Natural killer cell treated with Interleukin-12 subunit alpha and Interleukin-12 subunit beta and Interleukin-15 and Interleukin-18, amount 100 ng/mL, for 72 hours (primary cell): ENCODE results near the gene YWHAB. TPM values are rescaled to one million over a fixed set of nuclear protein-coding genes. Genes with fewer than 3 reads are reported as not detected.

Experiments
- ATAC-seq, 2 donors: fragments of 150-1000 bp; cut with Tn5 transposase in 1 of 2; sonication (Bioruptor Pico), chemical (Tn5 transposase) in 1 of 2; 2 replicates each; pipeline ENCODE4 v1.10.0; 2021
- DNase-seq: peaks from one replicate; pipeline ENCODE4 v3.0.0; 2022; ENCODE audit warnings: low spot score
- H3K27ac Mint-ChIP-seq, 2 donors: 1 replicate in 1 of 2; 2 replicates in 1 of 2; pipeline ENCODE4 v1.8.0; 2022; ENCODE audit warnings: mixed read lengths in 2 of 2, mild to moderate bottlenecking in 1 of 2, moderate library complexity in 1 of 2
- H3K27me3 Mint-ChIP-seq, 2 donors: 1 replicate in 1 of 2; 2 replicates in 1 of 2; pipeline ENCODE4 v1.8.0; 2022; ENCODE audit warnings: mixed read lengths in 2 of 2
- H3K36me3 Mint-ChIP-seq: one replicate; pipeline ENCODE4 v1.8.0; 2022; ENCODE audit warnings: mixed read lengths
- H3K4me1 Mint-ChIP-seq, 2 donors: 1 replicate in 1 of 2; 2 replicates in 1 of 2; pipeline ENCODE4 v1.8.0; 2022; ENCODE audit warnings: low read depth in 2 of 2, mixed read lengths in 2 of 2, mild to moderate bottlenecking in 1 of 2
- H3K4me3 Mint-ChIP-seq: one replicate; pipeline ENCODE4 v1.8.0; 2022; ENCODE audit warnings: mixed read lengths
- H3K9me3 Mint-ChIP-seq: 2 replicates; pipeline ENCODE4 v1.8.0; 2022; ENCODE audit warnings: mixed read lengths
- total RNA-seq, 2 donors: library from RNA; stranded (reverse); gene quantifications; one replicate each; pipeline ENCODE4 v1.2.3, GENCODE V29; 2022

YWHAB gene
- total RNA-seq, 2 donors from 2014 or later, result 189 to 283 TPM

DNA sequence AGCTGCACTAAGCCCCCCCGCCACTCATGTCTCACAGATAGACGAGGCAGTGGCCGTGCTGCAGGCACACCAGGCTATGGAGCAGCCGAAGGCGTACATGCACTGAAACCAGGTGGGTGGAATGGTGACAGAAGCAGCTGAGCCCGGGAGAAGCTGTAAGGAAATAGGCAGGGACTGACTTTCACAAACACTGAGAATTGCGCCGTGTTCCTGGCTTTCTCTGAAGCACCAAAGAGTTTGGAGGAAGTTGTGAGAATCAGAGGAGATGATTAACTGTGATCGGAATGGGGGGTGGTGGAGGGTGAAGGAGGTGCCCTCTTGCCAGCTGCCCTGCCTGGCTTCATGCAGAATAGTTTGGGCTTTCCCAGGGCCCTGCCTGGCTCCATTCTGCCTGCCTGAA lies 53.1 kb downstream of the YWHAB start:
- Mint-ChIP-seq H3K27ac (no peak overlapping the region), H3K36me3 (peaks cover 21% of the 10 kb centered on the region)

DNA sequence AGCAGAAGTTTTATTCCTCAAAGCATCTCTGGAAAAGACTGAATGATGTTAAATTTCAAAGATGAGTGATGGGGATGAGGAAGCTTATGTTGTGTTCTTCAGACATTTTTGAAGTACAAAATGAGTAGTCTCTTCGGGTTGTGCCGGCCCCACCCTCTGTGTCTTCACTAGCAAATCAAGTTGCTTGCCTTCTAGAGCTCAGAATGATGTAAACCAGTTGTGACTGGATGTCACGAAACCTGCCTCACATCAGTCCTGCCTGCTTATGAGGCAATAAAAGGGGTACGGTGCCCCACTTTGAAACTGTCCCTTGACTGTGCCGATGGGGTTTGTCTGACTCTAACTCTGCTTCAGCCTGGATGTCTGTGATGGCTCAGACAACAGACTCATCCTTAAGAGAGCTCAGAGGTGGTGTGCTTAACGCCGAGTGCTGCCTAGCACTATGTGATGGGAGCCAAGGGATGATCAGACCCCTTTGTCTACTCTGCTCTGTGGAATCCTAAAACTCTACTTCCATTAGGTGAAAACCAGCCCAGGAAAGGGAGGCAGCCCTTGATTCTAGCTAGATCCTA lies 55.7 kb downstream of the YWHAB start:
- ATAC-seq, result no peak
- peaks cover 20% of the 10 kb centered on the region for H3K36me3 Mint-ChIP-seq

More for the DNA sequence above, 53.1 kb downstream of the YWHAB start:
- Mint-ChIP-seq H3K9me3 (no peaks in the 10 kb centered on the region), H3K27me3 (no peaks in the 10 kb centered on the region), H3K4me3 (no peak overlapping the region), H3K4me1 (peaks cover 0 to 7% of the 10 kb centered on the region in 2 donors)
- DNase-seq (no peak), ATAC-seq (no peak)

DNA sequence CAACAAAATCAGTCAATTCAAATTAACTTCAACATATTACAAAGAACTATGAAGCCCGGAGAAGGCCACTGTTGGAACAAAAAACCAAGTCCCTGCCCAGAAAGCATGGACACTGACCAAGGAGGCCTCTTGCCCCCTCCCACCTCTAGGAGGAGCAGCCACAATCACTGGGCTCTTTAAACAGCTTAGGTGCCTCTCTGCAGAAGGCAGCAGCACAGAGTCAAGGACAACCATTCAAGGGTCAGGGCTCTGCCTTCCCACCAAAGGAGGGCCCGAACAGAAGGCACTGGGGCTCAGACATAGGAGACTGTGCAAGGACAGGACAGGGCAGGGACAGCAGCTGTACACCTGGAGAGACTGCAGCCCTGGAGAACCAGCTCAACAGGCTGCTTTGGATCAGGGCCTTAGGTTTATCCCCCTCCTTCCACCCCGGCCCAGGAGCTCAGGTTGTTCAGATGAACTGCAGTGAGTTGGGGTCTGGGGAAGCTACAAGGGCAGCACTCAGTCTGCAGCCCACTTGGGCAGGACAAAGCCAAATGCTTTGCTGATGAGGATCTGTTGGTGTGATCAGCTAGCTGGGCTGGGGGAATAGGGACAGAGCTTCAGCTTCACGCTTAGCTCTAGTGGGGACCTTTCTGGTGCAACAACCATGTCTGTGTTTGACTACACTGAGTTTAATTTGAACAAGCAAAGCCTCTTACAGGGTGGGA lies 56.9 kb downstream of the YWHAB start:
- ATAC-seq (peak in 1 of 2 donors; percentile 13), DNase-seq (no peak)
- no peaks in the 10 kb centered on the region for H3K27me3 Mint-ChIP-seq
- no peaks in the 10 kb centered on the region for H3K9me3 Mint-ChIP-seq
- H3K36me3 Mint-ChIP-seq, result peaks cover 28% of the 10 kb centered on the region
- H3K4me1 Mint-ChIP-seq, result peaks cover 6 to 7% of the 10 kb centered on the region in 2 donors
- no peak overlapping the region for H3K4me3 Mint-ChIP-seq
- no peak overlapping the region for H3K27ac Mint-ChIP-seq

More for the DNA sequence above, 55.7 kb downstream of the YWHAB start:
- Mint-ChIP-seq H3K27me3 (no peaks in the 10 kb centered on the region), H3K4me3 (no peak overlapping the region), H3K27ac (no peak overlapping the region), H3K4me1 (peaks cover under 1 to 7% of the 10 kb centered on the region in 2 donors), H3K9me3 (no peaks in the 10 kb centered on the region)
- no peak for DNase-seq

DNA sequence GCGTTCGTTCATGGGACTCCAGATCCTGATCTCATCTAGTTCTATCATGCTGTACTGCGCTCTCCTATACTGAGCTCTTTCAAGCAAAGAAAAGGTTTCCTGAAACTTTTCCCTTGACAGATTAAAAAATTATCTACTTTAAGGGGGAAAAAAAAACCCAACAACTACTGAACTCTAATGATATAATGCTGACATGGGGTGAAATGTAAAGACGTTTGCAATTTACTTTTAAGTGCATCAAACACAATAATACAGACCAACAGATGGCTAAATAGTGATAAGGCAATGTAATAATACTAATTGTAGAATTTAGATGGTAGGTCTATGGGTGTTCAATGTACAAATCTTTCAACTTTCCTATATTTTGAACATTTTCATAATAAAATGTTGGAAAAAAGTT lies 58.3 kb downstream of the YWHAB start:
- ATAC-seq (no peak), DNase-seq (no peak)
- H3K9me3 Mint-ChIP-seq, result no peaks in the 10 kb centered on the region
- H3K36me3 Mint-ChIP-seq, result peaks cover 28% of the 10 kb centered on the region
- no peak overlapping the region for H3K4me3 Mint-ChIP-seq
- H3K4me1 Mint-ChIP-seq, result peaks cover 6 to 7% of the 10 kb centered on the region in 2 donors
- no peak overlapping the region for H3K27ac Mint-ChIP-seq
- H3K27me3 Mint-ChIP-seq, result no peaks in the 10 kb centered on the region

DNA sequence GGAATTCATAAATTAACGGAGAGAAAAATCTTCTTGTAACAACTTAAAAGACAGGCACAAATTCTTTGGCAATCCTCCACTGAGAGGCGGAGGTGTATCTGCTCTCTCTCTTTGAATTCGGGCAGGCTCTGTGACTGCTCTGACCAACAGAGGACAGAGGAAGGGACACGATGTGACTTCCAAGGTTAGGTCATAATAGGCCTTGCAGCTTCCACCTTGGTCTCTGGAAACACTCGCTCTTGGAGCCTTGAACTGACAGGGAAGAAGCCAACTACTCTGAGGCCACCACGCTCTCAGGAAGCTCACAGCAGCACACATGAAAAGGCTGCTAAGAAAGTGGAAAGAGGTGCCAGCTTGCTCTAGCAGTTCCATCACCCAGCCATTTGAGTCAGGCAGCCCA lies 59.8 kb downstream of the YWHAB start:
- Mint-ChIP-seq H3K4me1 (peaks cover 6 to 9% of the 10 kb centered on the region in 2 donors), H3K9me3 (no peaks in the 10 kb centered on the region), H3K4me3 (no peak overlapping the region), H3K36me3 (peaks cover 33% of the 10 kb centered on the region), H3K27ac (no peak overlapping the region), H3K27me3 (no peaks in the 10 kb centered on the region)
- DNase-seq (no peak), ATAC-seq (no peak)

DNA sequence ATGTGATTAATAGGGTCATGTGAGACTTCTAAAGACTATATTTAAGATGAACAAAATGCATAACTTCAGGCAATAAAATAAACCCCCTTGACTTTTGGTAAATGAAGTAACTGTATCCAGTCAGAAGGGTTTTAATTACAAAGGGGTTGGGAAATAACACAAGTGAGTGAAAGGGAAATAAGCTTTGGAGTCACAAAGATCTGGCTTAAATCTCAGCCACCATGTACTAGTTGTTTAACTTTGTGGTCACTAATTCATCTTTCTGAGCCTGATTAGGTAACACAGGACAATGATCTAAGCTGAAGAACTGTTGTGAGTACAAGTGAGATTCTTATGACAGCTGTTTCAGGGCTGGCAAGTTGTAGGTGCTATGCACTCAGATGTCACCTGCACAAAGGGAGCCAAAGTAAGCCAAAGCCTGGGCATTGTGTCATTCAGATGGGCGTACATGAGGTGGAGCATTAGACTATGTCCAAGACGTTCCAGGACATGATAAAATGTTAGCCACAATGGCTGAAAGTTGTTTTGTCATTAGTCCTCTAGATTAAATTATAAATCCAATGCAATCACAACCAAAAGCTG lies 60.9 kb downstream of the YWHAB start:
- no peak overlapping the region for H3K4me3 Mint-ChIP-seq
- H3K27me3 Mint-ChIP-seq, result no peaks in the 10 kb centered on the region
- ATAC-seq, result no peak
- no peak for DNase-seq
- H3K36me3 Mint-ChIP-seq, result peaks cover 34% of the 10 kb centered on the region
- no peak overlapping the region for H3K27ac Mint-ChIP-seq
- peaks cover 6% of the 10 kb centered on the region in 2 donors for H3K4me1 Mint-ChIP-seq
- no peaks in the 10 kb centered on the region for H3K9me3 Mint-ChIP-seq

DNA sequence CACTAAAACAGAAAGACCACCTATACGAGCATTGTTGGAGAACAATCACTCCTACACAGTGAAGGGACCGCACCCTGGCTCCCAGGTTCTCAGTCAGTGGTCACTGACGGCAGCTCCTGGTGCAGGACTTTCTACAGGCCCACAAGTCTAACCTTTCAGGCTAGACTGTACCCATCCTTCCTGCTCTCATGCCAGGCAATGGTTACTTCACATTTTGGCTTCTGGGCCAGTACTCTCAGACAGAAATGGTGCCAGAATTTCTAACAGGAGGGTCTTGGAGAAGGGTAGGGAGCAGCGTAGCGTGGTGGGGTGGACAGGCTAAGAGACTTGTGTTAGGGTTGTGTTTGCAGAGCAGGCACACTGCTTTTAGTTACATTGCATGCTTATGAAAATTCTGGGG lies 62.6 kb downstream of the YWHAB start:
- Mint-ChIP-seq H3K4me3 (no peak overlapping the region), H3K9me3 (no peaks in the 10 kb centered on the region), H3K27ac (no peak overlapping the region), H3K27me3 (no peaks in the 10 kb centered on the region), H3K36me3 (peaks cover 36% of the 10 kb centered on the region), H3K4me1 (peaks cover 8 to 14% of the 10 kb centered on the region in 2 donors)
- no peak for ATAC-seq
- no peak for DNase-seq

DNA sequence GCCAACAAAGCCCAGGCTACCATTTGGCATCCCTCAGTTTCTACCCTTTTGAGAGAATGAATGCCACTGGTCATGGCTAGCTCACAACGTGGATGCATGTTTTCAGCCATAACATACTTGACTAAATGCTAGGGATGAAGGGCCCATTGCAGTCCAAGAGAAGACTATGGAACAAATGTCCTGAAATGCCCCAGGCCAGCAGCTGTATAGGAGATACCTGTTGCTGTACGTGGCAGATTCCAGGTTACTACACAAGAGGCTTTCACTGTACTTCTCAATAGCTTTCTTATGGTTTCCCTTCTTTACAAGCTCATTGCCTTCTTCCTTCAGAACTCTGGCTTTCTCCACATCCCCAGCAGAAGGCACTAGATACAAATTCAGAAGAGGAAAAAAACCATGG lies 63.0 kb downstream of the YWHAB start:
- DNase-seq, result no peak
- H3K27me3 Mint-ChIP-seq, result no peaks in the 10 kb centered on the region
- H3K4me1 Mint-ChIP-seq, result peaks cover 12 to 18% of the 10 kb centered on the region in 2 donors
- H3K9me3 Mint-ChIP-seq, result no peaks in the 10 kb centered on the region
- no peak for ATAC-seq
- no peak overlapping the region for H3K4me3 Mint-ChIP-seq
- H3K27ac Mint-ChIP-seq, result no peak overlapping the region
- peaks cover 40% of the 10 kb centered on the region for H3K36me3 Mint-ChIP-seq

DNA sequence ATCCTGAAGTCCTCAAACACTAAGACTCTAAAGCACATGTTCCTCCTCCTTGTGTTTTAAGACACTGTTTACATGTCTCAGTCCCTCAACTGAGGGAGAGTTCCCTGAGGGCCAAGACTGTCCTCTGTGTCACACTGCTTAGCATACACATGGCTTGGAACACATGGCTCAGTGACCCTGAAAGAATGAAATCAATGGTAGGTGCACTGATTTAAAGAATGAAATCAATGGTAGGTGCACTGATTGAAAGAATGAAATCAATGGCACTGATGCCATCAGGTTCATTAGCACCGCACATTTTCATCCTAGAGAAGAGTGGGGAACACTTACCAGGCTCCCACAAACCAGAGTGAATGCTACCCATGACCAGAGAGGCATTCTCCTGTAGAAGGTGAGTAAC lies 64.9 kb downstream of the YWHAB start:
- Mint-ChIP-seq H3K27me3 (no peaks in the 10 kb centered on the region), H3K36me3 (peaks cover 51% of the 10 kb centered on the region), H3K4me1 (peaks cover 14 to 24% of the 10 kb centered on the region in 2 donors), H3K9me3 (no peaks in the 10 kb centered on the region), H3K4me3 (no peak overlapping the region), H3K27ac (peak overlapping the region in 1 of 2 donors; percentile 27)
- DNase-seq (no peak), ATAC-seq (no peak)

DNA sequence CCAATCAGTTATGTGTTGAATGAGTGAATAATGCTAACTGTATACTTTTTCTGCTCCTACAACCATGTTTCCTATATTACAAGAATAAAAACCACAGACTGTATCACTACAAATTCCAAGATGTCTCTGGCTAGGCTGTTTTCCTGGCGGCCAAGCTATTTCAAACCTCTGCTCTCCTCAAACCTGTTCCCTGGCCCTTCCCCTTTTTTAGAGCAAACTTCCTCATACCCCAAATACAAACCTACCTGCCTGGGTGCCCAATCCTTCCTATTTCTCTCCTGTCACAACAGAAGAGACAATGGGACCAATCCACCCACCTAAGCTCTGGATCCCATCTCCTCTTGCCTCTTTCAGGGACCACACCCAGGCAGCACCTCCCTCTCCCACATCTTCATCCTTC lies 67.2 kb downstream of the YWHAB start:
- H3K4me3 Mint-ChIP-seq, result no peak overlapping the region
- peaks cover 52% of the 10 kb centered on the region for H3K36me3 Mint-ChIP-seq

DNA sequence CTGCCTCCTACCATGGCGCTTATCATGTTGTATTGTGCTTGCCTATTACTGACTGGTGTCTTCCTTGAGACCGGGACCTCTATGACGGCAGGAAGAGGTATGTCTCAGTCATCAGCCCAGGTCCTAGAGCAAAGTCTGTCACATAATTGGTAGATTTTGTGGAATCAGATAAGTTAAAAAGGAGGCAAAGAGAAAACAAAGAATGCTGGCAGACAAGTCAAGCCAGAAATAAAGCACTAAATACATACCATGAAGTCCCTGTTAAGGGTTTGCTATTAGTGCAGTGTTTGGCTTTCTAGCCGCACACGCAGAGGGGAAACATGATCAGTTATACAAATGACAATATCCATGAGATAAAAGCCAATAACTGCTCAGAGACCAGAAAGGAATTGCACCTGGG lies 68.7 kb downstream of the YWHAB start:
- DNase-seq (no peak), ATAC-seq (no peak)
- no peaks in the 10 kb centered on the region for H3K9me3 Mint-ChIP-seq
- no peak overlapping the region for H3K4me3 Mint-ChIP-seq
- H3K4me1 Mint-ChIP-seq, result peaks cover 31 to 37% of the 10 kb centered on the region in 2 donors
- peaks cover 57% of the 10 kb centered on the region for H3K36me3 Mint-ChIP-seq
- no peaks in the 10 kb centered on the region for H3K27me3 Mint-ChIP-seq
- no peak overlapping the region for H3K27ac Mint-ChIP-seq

More for the DNA sequence above, 67.2 kb downstream of the YWHAB start:
- peak overlapping the region; percentile 16 to 29 for H3K27ac Mint-ChIP-seq
- no peaks in the 10 kb centered on the region for H3K27me3 Mint-ChIP-seq
- H3K4me1 Mint-ChIP-seq, result peaks cover 19 to 25% of the 10 kb centered on the region in 2 donors
- ATAC-seq (no peak), DNase-seq (no peak)
- no peaks in the 10 kb centered on the region for H3K9me3 Mint-ChIP-seq

DNA sequence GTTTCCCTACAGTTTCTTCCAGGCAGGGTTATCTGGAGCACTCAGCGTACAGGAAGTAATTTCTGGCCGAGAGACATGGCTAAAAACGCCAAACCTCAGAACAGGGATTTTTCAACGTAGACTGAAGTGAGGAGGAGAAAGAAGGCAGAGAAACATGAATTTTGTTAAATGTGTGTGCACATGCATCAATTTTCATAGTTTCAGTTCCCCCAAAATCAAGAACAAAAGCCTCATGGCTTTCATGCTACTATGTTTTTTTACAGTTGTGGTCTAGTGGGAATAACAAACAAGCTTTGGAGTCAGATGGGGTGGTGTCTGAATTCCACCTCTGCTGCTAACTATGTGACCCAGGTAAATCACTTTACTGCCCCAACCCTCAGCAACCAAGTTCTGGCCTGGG lies 69.8 kb downstream of the YWHAB start:
- H3K36me3 Mint-ChIP-seq, result peaks cover 52% of the 10 kb centered on the region
- ATAC-seq (no peak), DNase-seq (no peak)
- H3K4me3 Mint-ChIP-seq, result no peak overlapping the region
- no peak overlapping the region for H3K27ac Mint-ChIP-seq
- no peaks in the 10 kb centered on the region for H3K9me3 Mint-ChIP-seq
- H3K27me3 Mint-ChIP-seq, result no peaks in the 10 kb centered on the region
- H3K4me1 Mint-ChIP-seq, result peaks cover 35 to 44% of the 10 kb centered on the region in 2 donors

DNA sequence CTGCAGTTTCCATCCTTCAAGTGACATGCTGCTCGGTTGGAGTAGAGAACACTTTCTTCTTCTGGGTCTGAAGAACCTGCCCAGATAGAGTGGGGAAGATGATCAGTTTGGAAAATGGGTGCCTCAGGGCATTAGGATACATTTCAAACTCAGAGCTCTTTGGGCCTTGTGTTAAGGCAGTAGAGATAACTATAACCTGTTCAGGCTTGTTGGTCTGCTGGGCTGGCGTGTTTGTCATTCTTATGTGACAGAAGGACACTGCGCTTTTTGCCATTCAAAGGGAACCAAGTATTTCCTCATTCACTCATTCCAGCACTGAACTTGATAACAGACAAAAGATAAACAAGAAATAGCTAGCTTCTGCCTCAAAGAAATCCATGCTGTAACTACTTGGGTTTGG lies 70.9 kb downstream of the YWHAB start:
- Mint-ChIP-seq H3K27me3 (no peaks in the 10 kb centered on the region), H3K4me3 (peak overlapping the region; percentile 32)

More for the DNA sequence above, 70.9 kb downstream of the YWHAB start:
- ATAC-seq, result no peak
- no peak overlapping the region for H3K27ac Mint-ChIP-seq
- no peak for DNase-seq
- H3K36me3 Mint-ChIP-seq, result peaks cover 44% of the 10 kb centered on the region
- H3K9me3 Mint-ChIP-seq, result no peaks in the 10 kb centered on the region
- H3K4me1 Mint-ChIP-seq, result peaks cover 41 to 50% of the 10 kb centered on the region in 2 donors
